Loucy (cell line): ENCODE measurements around the gene KCNT1.

Source experiments
- H2AFZ ChIP-seq: fragments of 200-600 bp; sonication (generic); 2 replicates; pipeline ENCODE4 v1.6.0; 2016; ENCODE audit warnings: antibody characterized with exemption, mild to moderate bottlenecking, low read length, moderate library complexity
- H3F3A ChIP-seq: fragments of 200-600 bp; 2 replicates; pipeline ENCODE4 v1.6.0; 2016; ENCODE audit warnings: antibody characterized with exemption, low read depth, mild to moderate bottlenecking
- H3K27me3 ChIP-seq: fragments of 200-600 bp; sonication (generic); 2 replicates; pipeline ENCODE4 v1.6.1; 2014; ENCODE audit warnings: low read length, mild to moderate bottlenecking; ENCODE audit not compliant: insufficient read depth, poor library complexity, severe bottlenecking
- H3K36me3 ChIP-seq: fragments of 200-600 bp; sonication (generic); 2 replicates; pipeline ENCODE4 v1.6.1; 2016; ENCODE audit warnings: low read length; ENCODE audit not compliant: insufficient read depth
- H3K4me1 ChIP-seq: fragments of 200-600 bp; sonication (generic); 2 replicates; pipeline ENCODE4 v1.5.1; 2014; ENCODE audit warnings: low read length, mild to moderate bottlenecking; ENCODE audit not compliant: insufficient read depth, poor library complexity, severe bottlenecking
- H3K4me2 ChIP-seq: fragments of 200-600 bp; sonication (generic); 2 replicates; pipeline ENCODE4 v1.6.0; 2014; ENCODE audit warnings: antibody characterized with exemption, low read length, low read depth, mild to moderate bottlenecking; ENCODE audit not compliant: poor library complexity, severe bottlenecking
- H3K4me3 ChIP-seq: fragments of 200-600 bp; sonication (generic); 2 replicates; pipeline ENCODE4 v1.5.1; 2014; ENCODE audit warnings: low read length, mild to moderate bottlenecking, mixed read lengths; ENCODE audit not compliant: poor library complexity, severe bottlenecking
- H3K79me2 ChIP-seq: fragments of 200-600 bp; sonication (generic); 2 replicates; pipeline ENCODE4 v1.6.1; 2014; ENCODE audit warnings: low read length; ENCODE audit not compliant: insufficient read depth
- H3K9ac ChIP-seq: fragments of 200-600 bp; sonication (generic); 2 replicates; pipeline ENCODE4 v1.6.0; 2014; ENCODE audit warnings: mild to moderate bottlenecking, low read depth, low read length, moderate library complexity; ENCODE audit not compliant: poor library complexity, severe bottlenecking
- H3K9me2 ChIP-seq: fragments of 200-600 bp; sonication (generic); replicated peaks from 2 replicates; pipeline ENCODE4 v1.6.1; 2016; ENCODE audit warnings: low read depth, low read length, mixed read lengths
- H3K9me3 ChIP-seq: fragments of 200-600 bp; sonication (generic); 2 replicates; pipeline ENCODE4 v1.6.1; 2014; ENCODE audit warnings: mild to moderate bottlenecking, antibody characterized with exemption, low read length, low read depth; ENCODE audit not compliant: insufficient read depth
- H4K20me1 ChIP-seq: fragments of 200-600 bp; sonication (generic); 2 replicates; pipeline ENCODE4 v1.6.0; 2014; ENCODE audit warnings: antibody characterized with exemption, low read length, mild to moderate bottlenecking; ENCODE audit not compliant: insufficient read depth, poor library complexity, severe bottlenecking
- EZH2phosphoT487 ChIP-seq: fragments of 200-600 bp; IDR thresholded peaks from 2 replicates; pipeline ENCODE4 v1.6.1; 2018; ENCODE audit warnings: antibody characterized with exemption, mild to moderate bottlenecking, moderate library complexity, borderline replicate concordance
- TF ChIP-seq, protein P1 (sequence below): fragments of 200-600 bp; sonication (generic); conservative IDR thresholded peaks from 2 replicates; pipeline ENCODE4 v1.5.1; 2014; ENCODE audit warnings: mild to moderate bottlenecking, antibody characterized with exemption, low read length

Gene KCNT1

DNA sequence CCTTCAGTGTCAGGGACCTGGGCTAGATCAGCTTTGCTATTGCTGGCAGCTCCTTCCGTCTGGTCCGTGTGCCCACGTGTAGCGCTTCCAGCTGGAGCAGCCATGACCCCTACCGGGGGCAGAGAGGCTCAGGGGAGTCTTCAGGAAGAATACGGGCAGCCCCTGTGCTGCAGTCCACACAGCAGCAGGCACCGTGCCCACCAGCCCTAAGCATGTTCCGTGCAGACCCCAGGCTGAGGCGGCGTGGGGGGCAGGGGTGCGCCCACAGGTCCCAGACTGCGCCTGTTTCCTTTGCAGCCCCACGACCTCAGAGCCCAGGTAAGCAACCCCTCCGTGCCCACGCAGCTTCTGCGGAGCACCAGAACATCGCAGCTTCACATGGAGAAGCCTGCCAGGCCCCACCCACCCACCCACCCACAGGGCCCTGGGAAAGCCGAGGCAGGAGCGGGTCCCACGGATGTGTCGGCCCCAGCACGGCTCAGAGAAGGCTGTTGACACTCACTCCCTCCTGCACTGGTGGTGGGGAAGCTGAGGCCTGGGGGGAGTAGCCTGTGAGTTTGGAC is 83.1 kb downstream of the KCNT1 start:
- no peaks in the 10 kb centered on the region for H3K4me1 ChIP-seq
- H3K4me2 ChIP-seq, result no peak overlapping the region
- H2AFZ ChIP-seq, result no peak overlapping the region
- no peaks in the 10 kb centered on the region for H4K20me1 ChIP-seq
- no peak for TF ChIP-seq EZH2phosphoT487
- TF ChIP-seq, protein P1, sequence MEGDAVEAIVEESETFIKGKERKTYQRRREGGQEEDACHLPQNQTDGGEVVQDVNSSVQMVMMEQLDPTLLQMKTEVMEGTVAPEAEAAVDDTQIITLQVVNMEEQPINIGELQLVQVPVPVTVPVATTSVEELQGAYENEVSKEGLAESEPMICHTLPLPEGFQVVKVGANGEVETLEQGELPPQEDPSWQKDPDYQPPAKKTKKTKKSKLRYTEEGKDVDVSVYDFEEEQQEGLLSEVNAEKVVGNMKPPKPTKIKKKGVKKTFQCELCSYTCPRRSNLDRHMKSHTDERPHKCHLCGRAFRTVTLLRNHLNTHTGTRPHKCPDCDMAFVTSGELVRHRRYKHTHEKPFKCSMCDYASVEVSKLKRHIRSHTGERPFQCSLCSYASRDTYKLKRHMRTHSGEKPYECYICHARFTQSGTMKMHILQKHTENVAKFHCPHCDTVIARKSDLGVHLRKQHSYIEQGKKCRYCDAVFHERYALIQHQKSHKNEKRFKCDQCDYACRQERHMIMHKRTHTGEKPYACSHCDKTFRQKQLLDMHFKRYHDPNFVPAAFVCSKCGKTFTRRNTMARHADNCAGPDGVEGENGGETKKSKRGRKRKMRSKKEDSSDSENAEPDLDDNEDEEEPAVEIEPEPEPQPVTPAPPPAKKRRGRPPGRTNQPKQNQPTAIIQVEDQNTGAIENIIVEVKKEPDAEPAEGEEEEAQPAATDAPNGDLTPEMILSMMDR, result no peak
- no peaks in the 10 kb centered on the region for H3K9me2 ChIP-seq
- no peaks in the 10 kb centered on the region for H3F3A ChIP-seq
- H3K4me3 ChIP-seq, result no peak overlapping the region
- H3K9me3 ChIP-seq, result no peaks in the 10 kb centered on the region
- H3K9ac ChIP-seq, result no peak overlapping the region
- no peaks in the 10 kb centered on the region for H3K27me3 ChIP-seq
- H3K79me2 ChIP-seq, result no peaks in the 10 kb centered on the region
- H3K36me3 ChIP-seq, result no peaks in the 10 kb centered on the region

DNA sequence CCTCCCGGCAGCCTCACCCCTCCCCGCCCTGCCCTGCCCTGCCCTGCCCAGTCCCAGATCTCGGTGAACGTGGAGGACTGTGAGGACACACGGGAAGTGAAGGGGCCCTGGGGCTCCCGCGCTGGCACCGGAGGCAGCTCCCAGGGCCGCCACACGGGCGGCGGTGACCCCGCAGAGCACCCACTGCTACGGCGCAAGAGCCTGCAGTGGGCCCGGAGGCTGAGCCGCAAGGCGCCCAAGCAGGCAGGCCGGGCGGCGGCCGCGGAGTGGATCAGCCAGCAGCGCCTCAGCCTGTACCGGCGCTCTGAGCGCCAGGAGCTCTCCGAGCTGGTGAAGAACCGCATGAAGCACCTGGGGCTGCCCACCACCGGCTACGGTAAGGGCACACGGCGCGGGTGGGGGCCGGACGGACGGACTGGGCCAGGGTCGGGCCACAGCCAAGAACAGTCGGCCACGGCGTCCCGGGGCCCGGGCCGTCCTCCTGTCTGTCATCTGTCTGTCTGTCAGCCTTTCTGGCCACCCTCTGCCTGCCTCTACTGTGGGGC is 84.2 kb downstream of the KCNT1 start:
- H3K36me3 ChIP-seq, result no peaks in the 10 kb centered on the region
- no peaks in the 10 kb centered on the region for H3K9me3 ChIP-seq
- H3K27me3 ChIP-seq, result no peaks in the 10 kb centered on the region
- no peaks in the 10 kb centered on the region for H3K4me1 ChIP-seq
- H4K20me1 ChIP-seq, result no peaks in the 10 kb centered on the region
- no peak overlapping the region for H3K4me2 ChIP-seq
- no peaks in the 10 kb centered on the region for H3K79me2 ChIP-seq
- no peak overlapping the region for H3K9ac ChIP-seq
- H3F3A ChIP-seq, result no peaks in the 10 kb centered on the region
- no peaks in the 10 kb centered on the region for H3K9me2 ChIP-seq
- H2AFZ ChIP-seq, result no peak overlapping the region
- no peak for TF ChIP-seq EZH2phosphoT487
- TF ChIP-seq, protein P1, result no peak
- H3K4me3 ChIP-seq, result no peak overlapping the region

DNA sequence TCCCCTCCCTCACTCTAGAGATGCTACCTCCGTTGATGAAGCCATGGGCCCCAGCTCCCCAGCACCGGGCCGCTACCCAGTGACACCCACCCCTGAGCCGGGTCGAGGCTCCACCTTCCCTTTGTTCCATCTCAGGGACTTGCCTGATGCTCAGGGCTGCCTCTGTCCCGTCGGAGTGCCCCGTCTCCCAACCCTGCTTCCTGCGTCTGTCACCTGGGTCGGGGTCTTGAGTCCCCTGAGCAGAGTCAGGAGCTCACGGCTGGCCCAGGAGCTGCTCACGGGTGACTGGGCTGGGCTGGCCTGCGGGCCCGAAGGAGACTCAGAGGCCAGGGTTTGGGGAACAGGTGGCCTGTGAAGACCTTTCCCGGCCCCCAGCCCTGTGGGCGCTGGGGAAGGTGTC is 85.3 kb downstream of the KCNT1 start:
- no peaks in the 10 kb centered on the region for H3K9me2 ChIP-seq
- H3K27me3 ChIP-seq, result no peaks in the 10 kb centered on the region
- H4K20me1 ChIP-seq, result no peaks in the 10 kb centered on the region
- H3K79me2 ChIP-seq, result no peaks in the 10 kb centered on the region
- TF ChIP-seq EZH2phosphoT487, result no peak
- TF ChIP-seq, protein P1, result no peak
- H3K4me1 ChIP-seq, result no peaks in the 10 kb centered on the region
- no peak overlapping the region for H3K4me2 ChIP-seq
- no peaks in the 10 kb centered on the region for H3F3A ChIP-seq
- no peak overlapping the region for H2AFZ ChIP-seq
- H3K4me3 ChIP-seq, result no peak overlapping the region
- H3K36me3 ChIP-seq, result no peaks in the 10 kb centered on the region
- no peak overlapping the region for H3K9ac ChIP-seq
- H3K9me3 ChIP-seq, result no peaks in the 10 kb centered on the region
